Measurements from ENCODE around the gene ANXA4.
"Not testable (repeated sequence)": the region's sequence is repeated elsewhere in the genome, so short reads cannot be mapped to it uniquely, and the experiment has no call there.

The ANXA4 gene

GRCh38 chr2:69755862-69756467 lies 14.0 kb downstream of the ANXA4 start:
- DNase-seq: no peak

GRCh38 chr2:69762025-69762424 lies 20.1 kb downstream of the ANXA4 start:
- no peak for DNase-seq

GRCh38 chr2:69762513-69763494 lies 20.9 kb downstream of the ANXA4 start:
- no peak for DNase-seq

GRCh38 chr2:69763831-69764230 lies 21.9 kb downstream of the ANXA4 start:
- not testable (repeated sequence) for DNase-seq

GRCh38 chr2:69764286-69765095 lies 22.6 kb downstream of the ANXA4 start:
- no peak for DNase-seq

GRCh38 chr2:69765096-69765380 lies 23.1 kb downstream of the ANXA4 start:
- DNase-seq: no peak

- no peak for DNase-seq
Measured at GRCh38 chr2:69766014-69766413, 24.1 kb downstream of the ANXA4 start.

- peak; percentile 87 for DNase-seq
Measured at GRCh38 chr2:69767034-69767433, 25.1 kb downstream of the ANXA4 start.

GRCh38 chr2:69768235-69768634 lies 26.3 kb downstream of the ANXA4 start:
- no peak for DNase-seq

GRCh38 chr2:69768789-69769188 lies 26.9 kb downstream of the ANXA4 start:
- DNase-seq: no peak

- no peak for DNase-seq
Measured at GRCh38 chr2:69769272-69769671, 27.3 kb downstream of the ANXA4 start.

- DNase-seq: no peak
Measured at GRCh38 chr2:69770193-69770702, 28.3 kb downstream of the ANXA4 start.

- DNase-seq: no peak
Measured at GRCh38 chr2:69770747-69771146, 28.8 kb downstream of the ANXA4 start.

- DNase-seq: no peak
Measured at GRCh38 chr2:69771461-69771860, 29.5 kb downstream of the ANXA4 start.

GRCh38 chr2:69773206-69773605 lies 31.3 kb downstream of the ANXA4 start:
- DNase-seq: no peak

GRCh38 chr2:69774258-69774983 lies 32.5 kb downstream of the ANXA4 start:
- DNase-seq: not testable (repeated sequence)

- no peak for DNase-seq
Measured at GRCh38 chr2:69774984-69775982, 33.3 kb downstream of the ANXA4 start.

- DNase-seq: no peak
Measured at GRCh38 chr2:69776886-69777785, 35.2 kb downstream of the ANXA4 start.

GRCh38 chr2:69777786-69778105 lies 35.8 kb downstream of the ANXA4 start:
- no peak for DNase-seq

- DNase-seq: no peak
Measured at GRCh38 chr2:69779258-69780001, 37.5 kb downstream of the ANXA4 start.

Data from NCI-H1694 (cell line).